Measurements from ENCODE around the gene GPR150. TPM values are rescaled to one million over a fixed set of nuclear protein-coding genes. Genes with fewer than 3 reads are reported as not detected.

Gene GPR150
- total and polyA plus RNA-seq, 12 donors, result 0.03 to 0.74 (median 0.30) TPM

DNA sequence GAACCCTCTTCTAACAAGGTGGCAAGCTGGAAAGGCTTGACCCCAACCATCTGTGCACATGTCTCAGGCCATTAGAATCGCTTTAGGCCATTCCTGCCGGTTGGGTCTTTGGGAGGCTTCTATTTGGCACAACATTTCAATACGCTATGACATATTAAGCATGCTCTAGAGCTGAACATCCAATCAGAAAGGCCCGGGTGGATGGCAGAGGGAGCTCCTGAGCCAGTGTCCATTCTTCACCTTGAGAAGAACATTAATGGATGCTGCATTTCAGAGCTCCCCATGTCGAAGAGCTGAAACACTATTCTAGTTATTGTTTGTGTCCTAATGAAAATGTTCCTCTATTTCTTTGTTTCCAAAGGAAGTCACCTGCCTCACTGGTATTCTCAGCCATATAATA lies 50.1 kb downstream of the GPR150 start:
- Histone ChIP-seq H3K36me3 (replicated peaks in 1 of 2) (no peaks in the 10 kb centered on the region), H3K4me1 (replicated peaks in 1 of 2) (peaks cover 5 to 22% of the 10 kb centered on the region in 2 donors), H3K9me3 (replicated peaks in 1 of 3) (no peaks in the 10 kb centered on the region), H3K4me3 (no peak overlapping the region), H3K27ac (peak overlapping the region in 4 of 5 donors; percentile 67 to 82 (median 72)), H3K27me3 (no peaks in the 10 kb centered on the region)
- WGBS, 4 donors, result 83 to 90% (median 87%) methylated on average over 5 of the region's 5 CpGs
- intact Hi-C loops (cut with DNase I), result loop anchor here in 1 of 2 donors (10.0 kb wide), 2 partner anchors 95 to 165 kb away; no protein-coding TSS in a partner anchor
- TF ChIP-seq POLR2A (IDR thresholded peaks at IDR 0.05), result no peak
- TF ChIP-seq, protein P1, sequence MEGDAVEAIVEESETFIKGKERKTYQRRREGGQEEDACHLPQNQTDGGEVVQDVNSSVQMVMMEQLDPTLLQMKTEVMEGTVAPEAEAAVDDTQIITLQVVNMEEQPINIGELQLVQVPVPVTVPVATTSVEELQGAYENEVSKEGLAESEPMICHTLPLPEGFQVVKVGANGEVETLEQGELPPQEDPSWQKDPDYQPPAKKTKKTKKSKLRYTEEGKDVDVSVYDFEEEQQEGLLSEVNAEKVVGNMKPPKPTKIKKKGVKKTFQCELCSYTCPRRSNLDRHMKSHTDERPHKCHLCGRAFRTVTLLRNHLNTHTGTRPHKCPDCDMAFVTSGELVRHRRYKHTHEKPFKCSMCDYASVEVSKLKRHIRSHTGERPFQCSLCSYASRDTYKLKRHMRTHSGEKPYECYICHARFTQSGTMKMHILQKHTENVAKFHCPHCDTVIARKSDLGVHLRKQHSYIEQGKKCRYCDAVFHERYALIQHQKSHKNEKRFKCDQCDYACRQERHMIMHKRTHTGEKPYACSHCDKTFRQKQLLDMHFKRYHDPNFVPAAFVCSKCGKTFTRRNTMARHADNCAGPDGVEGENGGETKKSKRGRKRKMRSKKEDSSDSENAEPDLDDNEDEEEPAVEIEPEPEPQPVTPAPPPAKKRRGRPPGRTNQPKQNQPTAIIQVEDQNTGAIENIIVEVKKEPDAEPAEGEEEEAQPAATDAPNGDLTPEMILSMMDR (IDR thresholded peaks at IDR 0.05), result no peak
- DNase-seq, result no peak

DNA sequence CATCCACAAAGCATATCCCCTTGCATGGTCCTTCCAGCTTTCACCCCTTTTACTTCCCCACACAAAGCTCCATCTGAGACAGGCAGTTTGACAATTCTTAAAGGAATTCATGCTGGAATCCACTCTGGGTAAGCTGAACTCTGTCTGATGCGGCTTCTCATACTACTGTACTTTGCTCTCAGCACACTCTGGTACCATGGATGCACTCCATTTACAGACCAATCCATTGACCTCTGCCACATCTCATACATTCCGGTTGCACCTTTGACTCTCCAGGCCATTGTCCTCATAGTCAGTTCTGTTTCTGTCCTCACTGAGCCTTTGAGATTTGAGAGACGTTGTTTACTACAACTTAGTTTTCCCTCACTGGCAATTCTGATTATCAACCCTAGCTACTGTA lies 50.7 kb downstream of the GPR150 start:
- Histone ChIP-seq H3K27me3 (no peaks in the 10 kb centered on the region), H3K36me3 (replicated peaks in 1 of 2) (no peaks in the 10 kb centered on the region), H3K27ac (peak overlapping the region in 3 of 5 donors; percentile 69 to 82 (median 76)), H3K4me3 (no peak overlapping the region), H3K9me3 (replicated peaks in 1 of 3) (no peaks in the 10 kb centered on the region), H3K4me1 (replicated peaks in 1 of 2) (peaks cover 5 to 22% of the 10 kb centered on the region in 2 donors)
- WGBS, 4 donors, result 94 to 97% (median 95%) methylated on average over 3 of the region's 3 CpGs
- DNase-seq, result no peak
- TF ChIP-seq, protein P1 (IDR thresholded peaks at IDR 0.05), result no peak
- TF ChIP-seq POLR2A (IDR thresholded peaks at IDR 0.05), result no peak
- intact Hi-C loops (cut with DNase I), result no loop called here

Other genes with a start within 250 kb of the GPR150 start
- gene FAM81B, start 228.7 kb upstream of the GPR150 start, total RNA-seq, result under 1 TPM in 3 of 9 donors, not detected in 6; 0.17 to 0.71 (median 0.35) TPM
- gene FAM81B, start 228.7 kb upstream of the GPR150 start, polyA plus RNA-seq, result under 1 TPM in 2 of 3 donors, not detected in 1; 0.16 to 0.47 TPM
- 100 to 1,000 TPM in 1 of 9 donors, 10 to 100 TPM in 8; 36.9 to 108 (median 73.5) TPM for gene SKIC3, start 65.1 kb upstream of the GPR150 start, total RNA-seq
- gene SKIC3, start 65.1 kb upstream of the GPR150 start, polyA plus RNA-seq, result 10 to 100 TPM; 17.5 to 82.7 (median 18.4) TPM
- gene ARSK, start 65.0 kb upstream of the GPR150 start, total RNA-seq, result 10 to 100 TPM in 3 of 9 donors, 1 to 10 TPM in 6; 4.3 to 15.3 (median 8.6) TPM
- gene ARSK, start 65.0 kb upstream of the GPR150 start, polyA plus RNA-seq, result 10 to 100 TPM in 1 of 3 donors, 1 to 10 TPM in 2; 2.3 to 13.5 (median 3.3) TPM
- gene RFESD, start 26.7 kb downstream of the GPR150 start, total RNA-seq, result 1 to 10 TPM in 7 of 9 donors, under 1 TPM in 2; 0.43 to 6.8 (median 2.6) TPM
- gene RFESD, start 26.7 kb downstream of the GPR150 start, polyA plus RNA-seq, result 1 to 10 TPM; 1.9 to 4.8 (median 2.5) TPM
- 1 to 10 TPM in 2 of 9 donors, under 1 TPM in 3, not detected in 4; 0.36 to 1.8 (median 0.63) TPM for gene SPATA9, start 62.9 kb downstream of the GPR150 start, total RNA-seq
- gene SPATA9, start 62.9 kb downstream of the GPR150 start, polyA plus RNA-seq, result 1 to 10 TPM in 1 of 3 donors, under 1 TPM in 1, not detected in 1; 0.26 to 2.7 TPM
- gene RHOBTB3, start 111.2 kb downstream of the GPR150 start, total RNA-seq, result 100 to 1,000 TPM in 6 of 9 donors, 10 to 100 TPM in 3; 91.8 to 258 (median 159) TPM
- 10 to 100 TPM; 23.9 to 56.9 (median 28.2) TPM for gene RHOBTB3, start 111.2 kb downstream of the GPR150 start, polyA plus RNA-seq
- gene GLRX, start 202.6 kb downstream of the GPR150 start, total RNA-seq, result 100 to 1,000 TPM in 6 of 9 donors, 10 to 100 TPM in 3; 55.7 to 236 (median 131) TPM
- 100 to 1,000 TPM in 1 of 3 donors, 10 to 100 TPM in 2; 84.8 to 279 (median 85.2) TPM for gene GLRX, start 202.6 kb downstream of the GPR150 start, polyA plus RNA-seq

Measured in adrenal gland (tissue), 12 donors.